H9 (cell line): Measurements from ENCODE around the gene GPR137B. TPM values are rescaled to one million over a fixed set of nuclear protein-coding genes. Genes with fewer than 3 reads are reported as not detected.

ENCODE experiments used
- DNase-seq: peaks from one replicate; pipeline ENCODE4 v3.0.0-alpha.2; 2017
- H2AFZ ChIP-seq: one replicate; pipeline ENCODE4 v1.6.1; 2013; ENCODE audit warnings: mild to moderate bottlenecking, low read length, control low read depth, moderate library complexity
- H2AK5ac ChIP-seq: 2 replicates; pipeline ENCODE4 v1.6.1; 2013; ENCODE audit warnings: low read length, control low read depth, mixed read lengths; ENCODE audit not compliant: insufficient read length
- H2BK120ac ChIP-seq: one replicate; pipeline ENCODE4 v1.6.1; 2013; ENCODE audit warnings: low read depth, mild to moderate bottlenecking, low read length, control low read depth, inconsistent platforms; ENCODE audit not compliant: poor library complexity, severe bottlenecking
- H2BK12ac ChIP-seq: 2 replicates; pipeline ENCODE4 v1.6.1; 2013; ENCODE audit warnings: low read length, control low read depth, mixed read lengths, low read depth; ENCODE audit not compliant: insufficient read length
- H2BK15ac ChIP-seq: 2 replicates; pipeline ENCODE4 v1.6.1; 2013; ENCODE audit warnings: low read depth, low read length, control low read depth
- H2BK20ac ChIP-seq: one replicate; pipeline ENCODE4 v1.6.1; 2013; ENCODE audit warnings: low read depth, mild to moderate bottlenecking, low read length, control low read depth, inconsistent platforms; ENCODE audit not compliant: poor library complexity, severe bottlenecking
- H2BK5ac ChIP-seq: 2 replicates; pipeline ENCODE4 v1.6.1; 2013; ENCODE audit warnings: low read length, control low read depth, mixed read lengths; ENCODE audit not compliant: insufficient read length
- H3K14ac ChIP-seq: 2 replicates; pipeline ENCODE4 v1.6.1; 2013; ENCODE audit warnings: low read length, control low read depth; ENCODE audit not compliant: insufficient read depth
- H3K18ac ChIP-seq: 2 replicates; pipeline ENCODE4 v1.6.1; 2013; ENCODE audit warnings: low read depth, mild to moderate bottlenecking, mixed read lengths, low read length, control low read depth; ENCODE audit not compliant: insufficient read length
- H3K23ac ChIP-seq: 2 replicates; pipeline ENCODE4 v1.6.1; 2013; ENCODE audit warnings: low read length, control low read depth, mixed read lengths, low read depth; ENCODE audit not compliant: insufficient read length
- H3K23me2 ChIP-seq: 2 replicates; pipeline ENCODE4 v1.6.1; 2013; ENCODE audit warnings: low read depth, mild to moderate bottlenecking, mixed read lengths, low read length, control low read depth; ENCODE audit not compliant: insufficient read length, poor library complexity, severe bottlenecking
- H3K27ac ChIP-seq: 2 replicates; pipeline ENCODE4 v1.5.1; 2013; ENCODE audit warnings: low read length, control low read depth, mixed read lengths, low read depth; ENCODE audit not compliant: insufficient read length
- H3K27me3 ChIP-seq: 2 replicates; pipeline ENCODE4 v1.6.1; 2013; ENCODE audit warnings: low read length, control low read depth, inconsistent platforms; ENCODE audit not compliant: insufficient read depth
- H3K4ac ChIP-seq: 2 replicates; pipeline ENCODE4 v1.6.1; 2013; ENCODE audit warnings: low read depth, mild to moderate bottlenecking, control low read depth, inconsistent platforms, low read length, moderate library complexity
- H3K4me1 ChIP-seq: 2 replicates; pipeline ENCODE4 v1.6.1; 2013; ENCODE audit warnings: low read length, control low read depth, inconsistent platforms; ENCODE audit not compliant: insufficient read depth
- H3K4me2 ChIP-seq: 2 replicates; pipeline ENCODE4 v1.6.1; 2013; ENCODE audit warnings: low read length, control low read depth, mixed read lengths; ENCODE audit not compliant: insufficient read length, insufficient read depth
- H3K56ac ChIP-seq: 2 replicates; pipeline ENCODE4 v1.6.1; 2013; ENCODE audit warnings: low read depth, mild to moderate bottlenecking, mixed read lengths, low read length, control low read depth; ENCODE audit not compliant: insufficient read length
- H3K79me1 ChIP-seq: 2 replicates; pipeline ENCODE4 v1.6.1; 2013; ENCODE audit warnings: low read depth, mild to moderate bottlenecking, moderate library complexity, low read length, control low read depth, inconsistent platforms; ENCODE audit not compliant: insufficient read depth, poor library complexity, severe bottlenecking
- H3K79me2 ChIP-seq: 2 replicates; pipeline ENCODE4 v1.6.1; 2013; ENCODE audit warnings: low read length, control low read depth, inconsistent platforms; ENCODE audit not compliant: insufficient read depth
- H3K9ac ChIP-seq: 2 replicates; pipeline ENCODE4 v1.6.1; 2013; ENCODE audit warnings: low read length, control low read depth, mixed read lengths; ENCODE audit not compliant: insufficient read length; ENCODE audit errors: extremely low read depth
- H3K9me3 ChIP-seq: one replicate; pipeline ENCODE4 v1.6.1; 2013; ENCODE audit warnings: low read depth, low read length, inconsistent platforms; ENCODE audit not compliant: control insufficient read depth
- H3T11ph ChIP-seq: one replicate; pipeline ENCODE4 v1.6.1; 2013; ENCODE audit warnings: mild to moderate bottlenecking, low read length, control low read depth, inconsistent platforms
- H4K20me1 ChIP-seq: one replicate; pipeline ENCODE4 v1.6.1; 2013; ENCODE audit not compliant: control insufficient read depth, insufficient read length, insufficient read depth
- H4K5ac ChIP-seq: 2 replicates; pipeline ENCODE4 v1.6.1; 2013; ENCODE audit warnings: low read depth, mild to moderate bottlenecking, mixed read lengths, low read length, control low read depth; ENCODE audit not compliant: insufficient read length
- H4K8ac ChIP-seq: replicated peaks from 2 replicates; pipeline ENCODE4 v1.6.1; 2013; ENCODE audit warnings: low read length, control low read depth, mixed read lengths, low read depth; ENCODE audit not compliant: insufficient read length
- H4K91ac ChIP-seq: 2 replicates; pipeline ENCODE4 v1.6.1; 2013; ENCODE audit warnings: low read depth, mild to moderate bottlenecking, moderate library complexity, mixed read lengths, low read length, control low read depth; ENCODE audit not compliant: insufficient read length
- H3K27ac Mint-ChIP-seq, 3 experiments: 2 replicates in 2 of 3; 3 replicates in 1 of 3; pipeline ENCODE4 v1.8.0; 2020 to 2021; ENCODE audit warnings: mixed read lengths in 3 of 3, mild to moderate bottlenecking in 1 of 3, moderate library complexity in 1 of 3
- H3K27me3 Mint-ChIP-seq: 2 replicates; pipeline ENCODE4 v1.8.0; 2021; ENCODE audit warnings: low read depth, mild to moderate bottlenecking, moderate library complexity, mixed read lengths
- H3K36me3 Mint-ChIP-seq, 3 experiments: 2 replicates in 2 of 3; 3 replicates in 1 of 3; pipeline ENCODE4 v1.8.0; 2020 to 2021; ENCODE audit warnings: low read depth in 3 of 3, mixed read lengths in 3 of 3; ENCODE audit not compliant: insufficient read depth in 1 of 3
- H3K4me1 Mint-ChIP-seq, 2 experiments: 2 replicates each; pipeline ENCODE4 v1.8.0; 2020; ENCODE audit warnings: mixed read lengths in 2 of 2
- H3K4me3 Mint-ChIP-seq, 2 experiments: 2 replicates in 1 of 2; 3 replicates in 1 of 2; pipeline ENCODE4 v1.8.0; 2020 to 2021; ENCODE audit warnings: mild to moderate bottlenecking in 2 of 2, mixed read lengths in 2 of 2, moderate library complexity in 1 of 2
- H3K9me3 Mint-ChIP-seq, 2 experiments: 2 replicates in 1 of 2; 3 replicates in 1 of 2; pipeline ENCODE4 v1.8.0; 2020; ENCODE audit warnings: mild to moderate bottlenecking in 2 of 2, mixed read lengths in 2 of 2, moderate library complexity in 1 of 2
- CTCF ChIP-seq: fragments of 200-600 bp; sonication (generic); conservative IDR thresholded peaks from 3 replicates; pipeline ENCODE4 v1.8.0; 2021; ENCODE audit warnings: antibody characterized with exemption, mild to moderate bottlenecking
- WGBS: extraction: QIAGEN DNeasy Blood & Tissue Kit; methylation state at CpG from one replicate; pipeline ENCODE4 v1.1.7; 2013; ENCODE audit warnings: missing lambda C conversion rate, low lambda C conversion rate, mixed read lengths; ENCODE audit not compliant: insufficient read length; ENCODE audit errors: extremely low coverage; 5-methylcytosine and 5-hydroxymethylcytosine counted together
- total RNA-seq: library from RNA; stranded (reverse); gene quantifications from 2 replicates; pipeline ENCODE4 v1.2.1, GENCODE V29; 2021

Gene GPR137B
- total RNA-seq, 1 experiment from 2014 or later = 5.9 TPM

- no peak overlapping the region for H2BK15ac ChIP-seq
- H4K20me1 ChIP-seq = no peaks in the 10 kb centered on the region
- H3K27me3 ChIP-seq = no peaks in the 10 kb centered on the region
- H3K23ac ChIP-seq = no peak overlapping the region
- H3K56ac ChIP-seq = no peak overlapping the region
- H2BK20ac ChIP-seq = no peak overlapping the region
- no peak overlapping the region for H3K9ac ChIP-seq
- no peak overlapping the region for H3K14ac ChIP-seq
- H2BK120ac ChIP-seq = no peak overlapping the region
- H2BK12ac ChIP-seq = no peak overlapping the region
- H3K4ac ChIP-seq = no peak overlapping the region
- H3K79me1 ChIP-seq = no peaks in the 10 kb centered on the region
- Mint-ChIP-seq H3K36me3 (no peaks in the 10 kb centered on the region), H3K27ac (no peak overlapping the region), H3K4me1 (no peaks in the 10 kb centered on the region), H3K9me3 (no peaks in the 10 kb centered on the region), H3K27me3 (no peaks in the 10 kb centered on the region), H3K4me3 (no peak overlapping the region)
- H3K79me2 ChIP-seq = no peaks in the 10 kb centered on the region
- no peak for DNase-seq
- no peak overlapping the region for H3K4me2 ChIP-seq
- H3K23me2 ChIP-seq = no peaks in the 10 kb centered on the region
- no peaks in the 10 kb centered on the region for H3K4me1 ChIP-seq
- H2AFZ ChIP-seq = no peak overlapping the region
- no peak overlapping the region for H4K91ac ChIP-seq
- no peak overlapping the region for H3K27ac ChIP-seq
- no peak overlapping the region for H2BK5ac ChIP-seq
- H3K9me3 ChIP-seq = no peaks in the 10 kb centered on the region
- H4K8ac ChIP-seq = no peak overlapping the region
- no peak for TF ChIP-seq CTCF
- H3T11ph ChIP-seq = no peak overlapping the region
- no peak overlapping the region for H4K5ac ChIP-seq
- H2AK5ac ChIP-seq = no peak overlapping the region
- no CpG with 5 or more reads among the region's 3 CpGs for WGBS
- H3K18ac ChIP-seq = no peak overlapping the region
Measured at GRCh38 chr1:236247286-236247685, 104.9 kb downstream of the GPR137B start.
